ENCODE data around the gene CCDC194.

CCDC194 gene, protein sequence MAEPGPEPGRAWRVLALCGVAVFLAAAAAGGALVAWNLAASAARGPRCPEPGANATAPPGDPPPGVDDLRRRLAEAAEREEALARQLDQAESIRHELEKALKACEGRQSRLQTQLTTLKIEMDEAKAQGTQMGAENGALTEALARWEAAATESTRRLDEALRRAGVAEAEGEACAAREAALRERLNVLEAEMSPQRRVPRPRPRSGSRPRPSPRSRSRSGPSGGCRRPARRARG

DNA sequence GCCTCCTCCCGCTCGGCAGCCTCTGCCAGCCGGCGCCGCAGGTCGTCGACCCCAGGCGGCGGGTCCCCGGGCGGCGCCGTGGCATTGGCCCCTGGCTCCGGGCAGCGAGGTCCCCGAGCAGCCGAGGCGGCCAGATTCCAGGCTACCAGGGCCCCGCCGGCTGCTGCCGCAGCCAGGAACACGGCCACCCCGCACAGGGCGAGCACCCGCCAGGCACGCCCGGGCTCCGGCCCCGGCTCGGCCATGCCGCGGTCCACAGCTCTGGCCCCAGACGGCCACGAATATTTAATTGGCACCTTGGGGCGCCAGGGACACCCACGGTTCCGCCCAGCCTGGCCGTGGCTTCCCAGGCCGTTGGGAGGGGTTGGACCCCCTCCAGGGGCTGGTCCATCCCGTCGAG is at the start of gene CCDC194:
CCDC194 (minus strand) TSS at position 283 of the 400 bp plus-strand sequence; CDS start at position 245, 38 bp downstream.
- FAIRE-seq, result no peak

DNA sequence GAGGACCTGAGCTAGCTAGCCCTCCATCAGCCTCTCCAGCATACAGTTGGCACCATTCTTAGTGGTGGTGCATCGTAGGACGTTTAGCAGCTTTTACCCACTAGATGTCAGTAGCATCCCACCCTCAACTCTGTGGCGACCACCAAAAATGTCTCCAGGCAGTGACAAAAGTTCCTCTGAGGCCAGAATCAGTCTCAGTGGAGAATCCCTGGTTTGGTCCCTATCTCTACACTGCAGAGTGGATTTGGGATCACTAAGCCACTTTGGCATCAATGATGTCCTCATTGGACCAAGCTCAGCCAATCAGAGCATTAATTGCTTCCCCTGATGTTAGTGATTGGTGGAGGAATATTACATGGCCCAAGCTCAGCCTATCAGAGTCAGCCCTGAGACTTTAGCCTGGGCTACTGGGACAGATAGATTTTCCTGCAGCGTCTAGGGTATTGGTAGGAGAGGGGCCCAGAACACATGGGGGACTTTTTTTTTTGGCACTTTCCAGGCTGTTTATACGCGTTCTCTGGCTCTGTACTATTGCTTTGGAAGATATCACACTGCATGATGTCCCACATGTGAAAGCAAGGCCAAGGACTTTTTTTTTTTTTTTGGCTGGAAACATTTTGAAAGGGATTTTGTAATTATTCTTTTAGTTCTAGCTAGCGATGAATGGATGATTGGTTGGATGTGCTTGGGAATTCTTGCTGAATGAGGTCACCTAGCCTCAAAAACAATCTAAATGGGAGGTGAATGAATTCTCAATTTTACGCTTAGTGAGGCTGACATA is 47.4 kb upstream of the CCDC194 start:
- FAIRE-seq, result no peak

DNA sequence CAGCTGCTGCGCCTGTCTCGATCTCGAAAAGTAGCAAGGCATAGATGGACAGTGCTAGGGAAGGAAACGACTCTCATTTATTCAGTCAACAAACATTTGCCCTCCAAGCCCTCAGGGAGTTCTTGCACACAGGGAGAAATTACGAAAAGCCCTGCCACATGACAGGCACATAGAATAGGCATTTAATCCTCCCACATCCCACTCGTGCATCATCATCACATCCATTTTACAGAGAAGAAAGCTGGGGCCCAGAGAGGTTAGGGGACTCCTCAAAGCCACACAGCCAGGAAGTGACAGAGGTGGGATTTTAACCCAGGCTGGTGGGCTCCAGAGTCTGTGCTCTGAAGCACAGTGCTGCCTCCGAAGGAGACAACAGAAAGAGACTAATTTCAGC is 42.9 kb upstream of the CCDC194 start:
- FAIRE-seq, result no peak

GRCh38 chr19:17436094-17436873 is 42.3 kb upstream of the CCDC194 start:
- no peak for FAIRE-seq

- FAIRE-seq, result no peak
Observed at GRCh38 chr19:17435218-17435617, 41.2 kb upstream of the CCDC194 start.

DNA sequence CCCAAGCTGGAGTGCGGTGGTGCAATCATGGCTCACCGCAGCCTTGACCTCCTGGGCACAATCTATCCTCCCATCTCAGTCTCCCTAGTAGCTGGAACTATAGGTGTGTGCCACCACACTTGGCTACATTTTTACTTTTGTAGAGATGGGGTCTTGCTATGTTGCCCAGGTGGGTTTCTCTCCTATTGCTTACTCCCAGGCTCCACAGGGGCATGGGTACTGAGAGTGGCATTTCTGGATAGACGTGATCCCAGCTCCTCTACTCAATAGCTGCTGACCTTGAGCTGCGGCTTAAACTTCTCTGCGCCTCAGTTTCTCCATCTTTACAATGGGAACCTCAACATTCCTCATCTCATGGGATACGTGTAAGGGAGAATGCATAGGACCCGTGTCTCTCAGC is 37.4 kb upstream of the CCDC194 start:
- FAIRE-seq, result no peak

GRCh38 chr19:17429641-17430113 is 35.7 kb upstream of the CCDC194 start:
- no peak for FAIRE-seq

GRCh38 chr19:17424743-17425365 is 30.9 kb upstream of the CCDC194 start:
- FAIRE-seq, result no peak

DNA sequence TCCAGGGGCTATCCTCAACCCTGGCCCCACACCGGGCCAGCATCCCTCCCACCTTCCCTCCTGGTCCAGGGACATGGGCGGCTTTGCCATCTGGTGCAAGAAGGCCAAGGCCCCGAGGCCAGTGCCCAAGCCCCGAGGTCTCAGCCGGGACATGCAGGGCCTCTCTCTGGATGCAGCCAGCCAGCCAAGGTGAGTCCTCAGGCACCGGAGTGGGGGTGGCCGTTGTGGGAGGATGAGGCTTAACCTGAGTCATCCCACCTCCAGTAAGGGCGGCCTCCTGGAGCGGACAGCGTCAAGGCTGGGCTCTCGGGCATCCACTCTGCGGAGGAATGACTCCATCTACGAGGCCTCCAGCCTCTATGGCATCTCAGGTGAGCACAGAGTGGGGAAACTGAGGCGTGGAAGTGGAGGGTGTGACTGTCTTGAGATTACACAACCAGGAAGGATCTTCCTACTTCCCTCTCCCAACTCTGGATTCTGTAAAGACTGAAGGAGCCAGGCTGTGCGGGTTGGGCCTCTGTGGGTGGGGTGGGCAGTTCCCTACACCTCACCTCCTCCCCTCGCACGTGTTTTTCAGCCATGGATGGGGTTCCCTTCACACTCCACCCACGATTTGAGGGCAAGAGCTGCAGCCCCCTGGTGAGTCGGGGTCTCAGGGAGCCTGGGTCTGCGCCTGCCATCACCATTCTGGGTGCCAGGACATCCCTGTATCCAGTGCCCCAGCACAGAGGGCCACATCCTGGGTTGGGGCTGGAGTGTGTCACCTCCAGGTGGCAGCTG is 29.6 kb upstream of the CCDC194 start:
- no peak for FAIRE-seq

- no peak for FAIRE-seq
Observed at GRCh38 chr19:17421942-17422341, 27.9 kb upstream of the CCDC194 start.

- no peak for FAIRE-seq
Observed at GRCh38 chr19:17420475-17420924, 26.5 kb upstream of the CCDC194 start.

GRCh38 chr19:17419621-17420474 is 25.9 kb upstream of the CCDC194 start, which contains the start of gene MVB12A:
MVB12A (plus strand) TSS chr19:17420047; CDS start chr19:17420136, 89 bp downstream.
- peak; percentile 78 for FAIRE-seq

DNA sequence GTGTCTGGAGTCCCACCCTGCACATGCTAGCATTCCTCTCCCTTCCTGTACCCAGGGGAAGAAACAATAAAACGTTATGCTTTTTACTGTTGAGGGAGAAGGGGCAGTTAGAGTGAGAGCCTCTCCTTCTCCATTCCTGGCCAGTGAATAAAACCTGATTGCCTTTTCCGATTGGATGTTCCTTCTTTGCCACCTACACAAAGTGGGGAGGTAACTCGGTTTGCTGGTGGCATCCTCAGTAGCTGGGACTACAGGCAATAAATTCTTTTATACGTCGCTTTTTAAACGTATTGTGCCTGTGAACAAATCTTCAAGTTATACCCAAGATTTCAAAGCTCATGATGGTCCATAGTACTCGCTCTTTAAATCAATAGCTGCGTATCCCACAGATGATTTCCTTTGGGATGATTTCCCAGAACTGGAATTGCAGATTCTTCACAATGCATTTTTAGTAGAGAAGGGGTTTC is 25.2 kb upstream of the CCDC194 start:
- no peak for FAIRE-seq

- no peak for FAIRE-seq
Observed at GRCh38 chr19:17418710-17419109, 24.7 kb upstream of the CCDC194 start.

DNA sequence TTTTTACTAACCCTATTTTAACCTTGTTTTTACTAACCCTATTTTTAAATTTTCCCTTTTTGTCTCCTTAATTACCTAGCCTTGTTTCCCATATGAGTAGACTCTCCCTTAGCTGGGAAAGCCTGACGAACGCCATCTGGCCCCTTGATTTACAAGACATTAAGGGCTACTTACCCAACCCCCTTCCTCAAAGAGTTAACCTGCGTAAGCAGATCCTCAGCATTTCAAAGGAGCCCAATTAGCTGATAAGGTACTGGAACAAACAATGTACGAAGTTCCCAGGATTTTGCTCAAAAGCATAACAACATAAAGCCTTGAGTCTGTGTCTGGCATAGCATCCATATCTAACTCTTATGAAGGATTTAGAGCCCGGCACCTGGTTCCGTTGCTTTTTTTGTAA is 21.1 kb upstream of the CCDC194 start:
- no peak for FAIRE-seq

DNA sequence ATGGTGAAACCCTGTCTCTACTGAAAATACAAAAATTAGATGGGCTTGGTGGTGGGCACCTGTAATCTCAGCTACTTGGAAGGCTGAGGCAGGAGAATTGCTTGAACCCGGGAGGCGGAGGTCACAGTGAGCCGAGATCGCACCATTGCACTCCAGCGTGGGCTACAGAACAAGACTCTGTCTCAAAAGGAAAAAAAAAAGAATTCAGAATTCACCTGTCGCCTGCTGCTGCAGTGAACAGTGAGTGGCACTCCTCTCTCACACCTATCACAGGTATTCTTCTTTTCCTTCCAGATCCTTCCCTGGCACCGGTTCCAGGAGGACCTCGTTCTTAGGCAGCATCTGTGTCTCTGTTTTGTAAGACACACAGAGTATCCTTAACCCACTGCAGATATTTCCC is 20.1 kb upstream of the CCDC194 start:
- FAIRE-seq, result no peak

DNA sequence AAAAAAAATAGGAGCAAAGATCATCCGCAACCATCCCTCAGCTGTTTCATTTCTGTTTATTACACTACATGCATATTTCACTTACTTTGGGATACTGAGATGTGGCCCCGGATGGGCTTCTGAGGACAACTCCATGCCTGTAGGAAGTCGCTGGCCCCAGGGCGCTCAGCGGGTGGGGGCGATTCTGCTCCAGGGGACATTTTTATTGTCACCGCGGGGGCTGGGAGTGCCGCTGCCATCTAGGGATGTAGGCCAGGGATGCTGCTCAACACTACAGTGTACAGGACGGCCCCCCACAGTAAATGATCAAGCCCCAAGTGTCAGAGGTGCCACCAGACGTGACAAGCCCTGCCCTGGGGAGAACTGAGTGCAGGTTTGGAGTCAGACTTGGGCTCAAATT is 17.8 kb upstream of the CCDC194 start:
- no peak for FAIRE-seq

DNA sequence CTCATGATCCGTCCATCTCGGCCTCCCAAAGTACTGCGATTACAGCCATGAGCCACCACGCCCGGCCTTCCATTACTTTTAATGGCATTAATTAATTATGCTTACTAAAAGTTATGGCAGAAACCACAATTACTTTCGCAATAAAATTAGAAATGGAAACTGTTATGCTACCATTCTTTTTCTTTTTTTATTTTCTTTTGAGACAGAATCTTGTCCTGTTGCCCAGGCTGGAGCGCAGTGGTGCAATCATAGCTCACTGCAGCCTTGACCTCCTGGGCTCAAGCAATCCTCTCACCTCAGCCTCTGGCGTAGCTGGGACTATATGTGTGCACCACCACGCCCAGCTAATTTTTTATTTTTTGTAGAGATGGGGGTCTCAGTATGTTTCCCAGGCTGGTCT is 16.0 kb upstream of the CCDC194 start:
- FAIRE-seq, result no peak

DNA sequence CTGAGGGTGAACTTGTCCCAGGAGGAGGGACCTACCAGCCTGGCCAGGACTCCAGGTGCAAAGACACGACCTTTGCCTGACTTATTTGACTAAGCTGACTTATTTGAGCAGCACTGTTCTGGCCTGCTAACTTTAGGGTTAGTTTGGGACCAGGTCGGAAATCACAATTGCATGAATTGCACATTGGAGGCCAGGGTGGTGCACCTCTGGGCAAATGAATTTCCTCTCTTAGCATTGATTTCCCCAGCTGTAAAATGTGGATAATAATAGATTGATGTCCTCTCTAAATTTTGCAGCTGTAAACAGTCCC is 12.8 kb upstream of the CCDC194 start:
- FAIRE-seq, result no peak

DNA sequence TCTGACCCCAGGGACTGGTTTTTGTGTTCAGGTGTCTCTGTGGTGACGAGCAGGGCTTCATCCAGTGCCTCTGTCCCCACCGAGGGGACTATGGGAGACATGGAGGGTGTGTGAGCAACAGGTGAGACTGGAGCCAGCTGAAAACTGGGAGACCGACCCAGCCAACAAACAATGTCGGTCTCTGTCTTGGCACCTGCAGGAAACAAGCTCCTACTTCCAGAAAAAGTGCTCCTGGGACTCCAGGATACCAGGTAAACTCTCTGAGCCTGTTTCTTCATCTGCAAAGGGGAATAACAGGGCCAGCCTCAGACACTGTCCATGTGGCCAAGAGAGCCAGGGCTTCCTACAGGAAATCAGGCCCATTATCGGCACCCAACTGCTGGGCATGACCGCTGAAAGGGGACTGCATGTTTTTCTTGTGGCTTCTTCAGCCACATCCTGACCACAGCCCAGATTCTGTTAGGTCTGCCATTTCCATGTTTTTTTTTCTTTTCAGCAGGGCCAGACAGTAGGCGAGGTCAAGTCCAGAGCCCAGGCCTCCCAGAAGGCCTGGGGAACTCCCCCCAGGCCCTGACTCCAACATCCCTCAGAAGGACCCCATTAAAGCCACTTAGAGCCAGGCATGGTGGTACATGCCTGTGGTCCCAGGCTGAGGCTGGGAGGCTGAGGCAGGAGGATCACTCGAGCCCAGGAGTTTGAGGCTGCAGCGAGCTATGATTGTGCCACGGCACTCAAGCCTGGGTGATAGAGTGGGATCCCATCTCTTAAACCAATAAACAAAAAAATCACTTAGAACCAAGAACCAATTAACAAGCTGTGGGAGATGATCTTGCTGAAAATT is 12.3 kb upstream of the CCDC194 start:
- FAIRE-seq, result no peak
